IMR-90 (cell line): Measurements from ENCODE around the gene DEPDC5.

ENCODE experiments used
- CEBPB ChIP-seq: IDR thresholded peaks from 2 replicates; pipeline ENCODE4 v1.6.1; 2012; ENCODE audit warnings: low read depth, low read length, improper control_type of control experiment
- MAFK ChIP-seq: IDR thresholded peaks from 2 replicates; pipeline ENCODE4 v1.6.1; 2012; ENCODE audit warnings: low read depth, low read length, improper control_type of control experiment
- MAZ ChIP-seq: IDR thresholded peaks from 2 replicates; pipeline ENCODE4 v1.6.1; 2012; ENCODE audit warnings: low read depth, mild to moderate bottlenecking, low read length, improper control_type of control experiment, moderate library complexity, borderline replicate concordance
- MXI1 ChIP-seq: IDR thresholded peaks from 2 replicates; pipeline ENCODE4 v1.6.1; 2012; ENCODE audit warnings: low read depth, mild to moderate bottlenecking, low read length, moderate library complexity, borderline replicate concordance
- POLR2A ChIP-seq: IDR thresholded peaks from 2 replicates; pipeline ENCODE4 v1.6.1; 2012; ENCODE audit warnings: mild to moderate bottlenecking, low read depth, low read length
- RCOR1 ChIP-seq: IDR thresholded peaks from 2 replicates; pipeline ENCODE4 v1.6.1; 2012; ENCODE audit warnings: mild to moderate bottlenecking, low read length, improper control_type of control experiment; ENCODE audit not compliant: insufficient replicate concordance
- TF ChIP-seq, protein P1 (sequence below): conservative IDR thresholded peaks from 2 replicates; pipeline ENCODE4 v1.5.1; 2012; ENCODE audit warnings: mild to moderate bottlenecking, low read depth, low read length, improper control_type of control experiment

DNA sequence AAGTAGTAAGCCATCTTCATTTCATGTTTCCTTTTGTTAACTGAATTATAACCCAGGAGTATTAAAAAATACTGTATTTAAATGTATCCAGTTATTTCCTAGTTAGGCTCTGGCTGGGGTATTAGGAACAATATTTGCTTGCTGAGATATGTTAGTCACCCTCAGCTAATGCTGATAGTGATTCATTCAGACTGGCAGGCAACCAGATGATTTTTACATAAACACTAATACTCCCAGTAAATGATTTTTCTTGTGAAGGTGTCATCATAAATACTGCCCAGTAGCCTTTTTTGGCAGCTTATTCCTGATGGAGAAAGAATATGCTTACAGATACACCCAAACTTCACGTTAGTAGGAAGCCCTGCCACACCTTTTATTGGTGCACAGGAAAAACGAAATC is 198.7 kb downstream of the DEPDC5 start:
- TF ChIP-seq POLR2A (no peak), CEBPB (peak; percentile 32; the same call in 1 of the 2 replicates), MAFK (peak; percentile 49), MXI1 (no peak), RCOR1 (no peak), MAZ (no peak)
- TF ChIP-seq, protein P1, sequence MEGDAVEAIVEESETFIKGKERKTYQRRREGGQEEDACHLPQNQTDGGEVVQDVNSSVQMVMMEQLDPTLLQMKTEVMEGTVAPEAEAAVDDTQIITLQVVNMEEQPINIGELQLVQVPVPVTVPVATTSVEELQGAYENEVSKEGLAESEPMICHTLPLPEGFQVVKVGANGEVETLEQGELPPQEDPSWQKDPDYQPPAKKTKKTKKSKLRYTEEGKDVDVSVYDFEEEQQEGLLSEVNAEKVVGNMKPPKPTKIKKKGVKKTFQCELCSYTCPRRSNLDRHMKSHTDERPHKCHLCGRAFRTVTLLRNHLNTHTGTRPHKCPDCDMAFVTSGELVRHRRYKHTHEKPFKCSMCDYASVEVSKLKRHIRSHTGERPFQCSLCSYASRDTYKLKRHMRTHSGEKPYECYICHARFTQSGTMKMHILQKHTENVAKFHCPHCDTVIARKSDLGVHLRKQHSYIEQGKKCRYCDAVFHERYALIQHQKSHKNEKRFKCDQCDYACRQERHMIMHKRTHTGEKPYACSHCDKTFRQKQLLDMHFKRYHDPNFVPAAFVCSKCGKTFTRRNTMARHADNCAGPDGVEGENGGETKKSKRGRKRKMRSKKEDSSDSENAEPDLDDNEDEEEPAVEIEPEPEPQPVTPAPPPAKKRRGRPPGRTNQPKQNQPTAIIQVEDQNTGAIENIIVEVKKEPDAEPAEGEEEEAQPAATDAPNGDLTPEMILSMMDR = no peak
